ENCODE results near the gene TYW3. TPM values are rescaled to one million over a fixed set of nuclear protein-coding genes. Genes with fewer than 3 reads are reported as not detected.

The TYW3 gene
- total RNA-seq, 1 donor, result 17.4 TPM

- TF ChIP-seq CTCF (IDR thresholded peaks at IDR 0.05; ENCODE audit: extremely low read depth, low read depth, low read length), result peak; percentile 52
- no peaks in the 10 kb centered on the region for H3K9me3 ChIP-seq (ENCODE audit: low read depth, low read length)
- no peak overlapping the region for H3K4me2 ChIP-seq (ENCODE audit: insufficient read depth, low read length)
- H4K20me1 ChIP-seq (ENCODE audit: insufficient read depth, low read length), result no peaks in the 10 kb centered on the region
- no peak overlapping the region for H3K27ac ChIP-seq (ENCODE audit: low read depth, low read length)
- no peak for DNase-seq (ENCODE audit: insufficient read length, low spot score, missing footprints)
- H3K79me2 ChIP-seq (ENCODE audit: insufficient read depth, low read length), result no peaks in the 10 kb centered on the region
- no peak overlapping the region for H3K4me3 ChIP-seq (ENCODE audit: insufficient read depth, low read length)
- H3K27me3 ChIP-seq (ENCODE audit: insufficient read depth, low read length), result no peaks in the 10 kb centered on the region
- no peaks in the 10 kb centered on the region for H3K36me3 ChIP-seq (ENCODE audit: insufficient read depth, low read length)
- no peaks in the 10 kb centered on the region for H3K4me1 ChIP-seq (ENCODE audit: insufficient read depth, low read length)
- no peak overlapping the region for H2AFZ ChIP-seq (ENCODE audit: low read length)
Observed at GRCh38 chr1:74767490-74767889, 34.5 kb downstream of the TYW3 start.

- Histone ChIP-seq H2AFZ (ENCODE audit: low read length) (no peak overlapping the region), H3K4me2 (ENCODE audit: insufficient read depth, low read length) (peak overlapping the region; percentile 17), H3K27ac (ENCODE audit: low read depth, low read length) (no peak overlapping the region), H3K36me3 (ENCODE audit: insufficient read depth, low read length) (no peaks in the 10 kb centered on the region), H3K27me3 (ENCODE audit: insufficient read depth, low read length) (no peaks in the 10 kb centered on the region), H3K79me2 (ENCODE audit: insufficient read depth, low read length) (no peaks in the 10 kb centered on the region), H3K4me3 (ENCODE audit: insufficient read depth, low read length) (no peak overlapping the region), H3K4me1 (ENCODE audit: insufficient read depth, low read length) (no peaks in the 10 kb centered on the region), H4K20me1 (ENCODE audit: insufficient read depth, low read length) (no peaks in the 10 kb centered on the region), H3K9me3 (ENCODE audit: low read depth, low read length) (no peaks in the 10 kb centered on the region)
- no peak for DNase-seq (ENCODE audit: insufficient read length, low spot score, missing footprints)
- peak; percentile 75 for TF ChIP-seq CTCF (IDR thresholded peaks at IDR 0.05; ENCODE audit: extremely low read depth, low read depth, low read length)
Observed at GRCh38 chr1:74771913-74772515, 39.1 kb downstream of the TYW3 start.

- TF ChIP-seq CTCF (IDR thresholded peaks at IDR 0.05; ENCODE audit: extremely low read depth, low read depth, low read length), result no peak
- DNase-seq (ENCODE audit: insufficient read length, low spot score, missing footprints), result no peak
- no peaks in the 10 kb centered on the region for H3K4me1 ChIP-seq (ENCODE audit: insufficient read depth, low read length)
Observed at GRCh38 chr1:74772945-74773344, 40.0 kb downstream of the TYW3 start.

GRCh38 chr1:74773582-74773981 lies 40.6 kb downstream of the TYW3 start:
- no peak for DNase-seq (ENCODE audit: insufficient read length, low spot score, missing footprints)
- H3K36me3 ChIP-seq (ENCODE audit: insufficient read depth, low read length), result no peaks in the 10 kb centered on the region
- H3K27me3 ChIP-seq (ENCODE audit: insufficient read depth, low read length), result no peaks in the 10 kb centered on the region
- no peaks in the 10 kb centered on the region for H3K79me2 ChIP-seq (ENCODE audit: insufficient read depth, low read length)
- no peak for TF ChIP-seq CTCF (IDR thresholded peaks at IDR 0.05; ENCODE audit: extremely low read depth, low read depth, low read length)
- no peaks in the 10 kb centered on the region for H3K9me3 ChIP-seq (ENCODE audit: low read depth, low read length)
- H4K20me1 ChIP-seq (ENCODE audit: insufficient read depth, low read length), result no peaks in the 10 kb centered on the region
- H3K27ac ChIP-seq (ENCODE audit: low read depth, low read length), result no peak overlapping the region
- no peak overlapping the region for H2AFZ ChIP-seq (ENCODE audit: low read length)
- no peaks in the 10 kb centered on the region for H3K4me1 ChIP-seq (ENCODE audit: insufficient read depth, low read length)
- H3K4me2 ChIP-seq (ENCODE audit: insufficient read depth, low read length), result no peak overlapping the region
- H3K4me3 ChIP-seq (ENCODE audit: insufficient read depth, low read length), result no peak overlapping the region

More at GRCh38 chr1:74772945-74773344, 40.0 kb downstream of the TYW3 start:
- H3K79me2 ChIP-seq (ENCODE audit: insufficient read depth, low read length), result no peaks in the 10 kb centered on the region
- peak overlapping the region; percentile 12 for H3K4me2 ChIP-seq (ENCODE audit: insufficient read depth, low read length)
- no peak overlapping the region for H2AFZ ChIP-seq (ENCODE audit: low read length)
- no peak overlapping the region for H3K27ac ChIP-seq (ENCODE audit: low read depth, low read length)
- no peak overlapping the region for H3K4me3 ChIP-seq (ENCODE audit: insufficient read depth, low read length)
- H4K20me1 ChIP-seq (ENCODE audit: insufficient read depth, low read length), result no peaks in the 10 kb centered on the region
- H3K27me3 ChIP-seq (ENCODE audit: insufficient read depth, low read length), result no peaks in the 10 kb centered on the region
- H3K9me3 ChIP-seq (ENCODE audit: low read depth, low read length), result no peaks in the 10 kb centered on the region
- H3K36me3 ChIP-seq (ENCODE audit: insufficient read depth, low read length), result no peaks in the 10 kb centered on the region
